Activated T-helper 9 cell treated with anti-CD3 and anti-CD28 coated beads, Interleukin-2, amount 50 U/mL, for 16 hours (primary cell): ENCODE data around the gene SUGP1.

ENCODE experiments used
- DNase-seq: peaks from one replicate; pipeline ENCODE4 v3.0.0-alpha.2; 2020; ENCODE audit warnings: low read depth

The SUGP1 gene

GRCh38 chr19:19297759-19298158 lies 22.6 kb downstream of the SUGP1 start:
- DNase-seq = no peak

GRCh38 chr19:19296953-19297689 lies 23.2 kb downstream of the SUGP1 start:
- DNase-seq = no peak

- DNase-seq = no peak
These were observed 25.4 kb downstream of the SUGP1 start for GRCh38 chr19:19294914-19295313.

- no peak for DNase-seq
These were observed 27.7 kb downstream of the SUGP1 start for GRCh38 chr19:19292607-19293006.

GRCh38 chr19:19285686-19286085 lies 34.6 kb downstream of the SUGP1 start:
- no peak for DNase-seq

- no peak for DNase-seq
These were observed 39.7 kb downstream of the SUGP1 start for GRCh38 chr19:19280561-19280960.

GRCh38 chr19:19279853-19280252 lies 40.5 kb downstream of the SUGP1 start:
- DNase-seq = no peak

- DNase-seq = no peak
These were observed 41.2 kb downstream of the SUGP1 start for GRCh38 chr19:19279062-19279612.

GRCh38 chr19:19278315-19278714 lies 42.0 kb downstream of the SUGP1 start:
- DNase-seq = no peak

- DNase-seq = no peak
These were observed 43.5 kb downstream of the SUGP1 start for GRCh38 chr19:19276851-19277250.

GRCh38 chr19:19276386-19276785 lies 43.9 kb downstream of the SUGP1 start:
- no peak for DNase-seq

- no peak for DNase-seq
These were observed 45.4 kb downstream of the SUGP1 start for GRCh38 chr19:19274716-19275565.

GRCh38 chr19:19274146-19274545 lies 46.2 kb downstream of the SUGP1 start:
- no peak for DNase-seq

GRCh38 chr19:19271828-19272599 lies 48.3 kb downstream of the SUGP1 start:
- DNase-seq = no peak

GRCh38 chr19:19270749-19271571 lies 49.3 kb downstream of the SUGP1 start:
- no peak for DNase-seq

- DNase-seq = no peak
These were observed 50.2 kb downstream of the SUGP1 start for GRCh38 chr19:19269952-19270694.

- DNase-seq = no peak
These were observed 51.6 kb downstream of the SUGP1 start for GRCh38 chr19:19268453-19269385.

GRCh38 chr19:19267305-19267704 lies 53.0 kb downstream of the SUGP1 start:
- no peak for DNase-seq

GRCh38 chr19:19263886-19264487 lies 56.3 kb downstream of the SUGP1 start:
- no peak for DNase-seq
